SK-N-MC (cell line): ENCODE data around the gene ZSCAN5B.

ENCODE experiments used
- EZH2 ChIP-seq: fragments of 200-600 bp; sonication (generic); IDR thresholded peaks from one replicate; pipeline ENCODE4 v1.6.1; 2017; ENCODE audit warnings: antibody characterized with exemption
- POLR2AphosphoS5 ChIP-seq: IDR thresholded peaks from 2 replicates; pipeline ENCODE4 v1.6.1; 2012; ENCODE audit warnings: mild to moderate bottlenecking, low read depth, low read length, borderline replicate concordance

DNA sequence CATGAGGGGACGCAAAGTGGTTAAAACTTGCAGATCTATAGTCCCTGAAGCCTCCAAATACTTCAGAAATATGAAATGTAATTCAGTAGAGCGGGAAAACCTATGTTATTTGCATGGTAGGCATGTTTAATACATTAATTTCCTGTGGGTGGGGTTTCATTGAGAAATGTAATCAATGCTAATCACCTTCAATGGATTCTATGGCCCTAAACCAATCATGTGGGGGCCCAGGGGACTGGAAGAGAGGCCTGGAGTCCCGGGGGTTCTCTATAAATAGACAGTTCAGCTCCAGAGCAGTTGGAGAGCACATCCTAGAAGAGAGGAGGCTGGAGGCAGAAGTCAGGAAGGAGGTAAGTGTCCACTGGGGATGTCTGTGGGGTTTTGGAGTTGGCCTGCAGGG is 4.4 kb upstream of the ZSCAN5B start, which contains the start of gene ZSCAN5C:
- TF ChIP-seq POLR2AphosphoS5: no peak
- TF ChIP-seq EZH2: no peak
